Activated B cell treated with CpG ODN at 0.5 μM for 24 hours (primary cell): Measurements from ENCODE around the gene DERL3. TPM values are rescaled to one million over a fixed set of nuclear protein-coding genes. Genes with fewer than 3 reads are reported as not detected.
A peak's percentile ranks its signal among the peaks of the same experiment; 100 is the strongest.

Experiments
- ATAC-seq: fragments of 200-7000 bp; cut with Tn5 transposase; one replicate; pipeline ENCODE4 v1.10.0; 2021; ENCODE audit warnings: low read depth, mild to moderate bottlenecking, moderate library complexity
- CTCF ChIA-PET: fragments of 350-600 bp; sonication (Branson Sonifier 250); formaldehyde crosslinking; loops from one replicate; lab custom pipeline; 2021; ENCODE audit warnings: antibody characterized with exemption; lab: Charles Lee
- POLR2A ChIA-PET: fragments of 350-600 bp; sonication (Branson Sonifier 250); formaldehyde crosslinking; loops from one replicate; lab custom pipeline; 2021; ENCODE audit warnings: antibody characterized with exemption; lab: Charles Lee
- DNase-seq: peaks from one replicate; pipeline ENCODE4 v3.0.0; 2022
- H3K27ac Mint-ChIP-seq: one replicate; pipeline ENCODE4 v1.8.0; 2020; ENCODE audit warnings: mixed read lengths
- H3K27me3 Mint-ChIP-seq: one replicate; pipeline ENCODE4 v1.8.0; 2021; ENCODE audit warnings: mixed read lengths
- H3K36me3 Mint-ChIP-seq: one replicate; pipeline ENCODE4 v1.8.0; 2021; ENCODE audit warnings: low read depth, mixed read lengths
- H3K4me1 Mint-ChIP-seq: one replicate; pipeline ENCODE4 v1.8.0; 2021; ENCODE audit warnings: mixed read lengths
- H3K4me3 Mint-ChIP-seq: one replicate; pipeline ENCODE4 v1.8.0; 2020; ENCODE audit warnings: mild to moderate bottlenecking, mixed read lengths
- H3K9me3 Mint-ChIP-seq: one replicate; pipeline ENCODE4 v1.8.0; 2020; ENCODE audit warnings: mixed read lengths
- CTCF ChIP-seq: fragments of 200-600 bp; IDR thresholded peaks from one replicate; pipeline ENCODE4 v1.8.0; 2022; ENCODE audit warnings: antibody characterized with exemption, mild to moderate bottlenecking
- intact Hi-C: fragments of 100-400 bp; cut with micrococcal nuclease; formaldehyde crosslinking; loops from one replicate; pipeline ENCODE4 v1.15.1; 2024
- total RNA-seq: library from RNA; stranded (reverse); gene quantifications from 2 replicates; pipeline ENCODE4 v1.2.3, GENCODE V29; 2022

DERL3 gene
- total RNA-seq, 1 donor from 2014 or later = 18.3 TPM

- Mint-ChIP-seq H3K4me1 (peaks cover 92% of the 10 kb centered on the region), H3K4me3 (peak overlapping the region; percentile 75), H3K9me3 (no peaks in the 10 kb centered on the region), H3K27ac (peak overlapping the region; percentile 97), H3K27me3 (no peaks in the 10 kb centered on the region), H3K36me3 (peaks cover 75% of the 10 kb centered on the region)
- no peak for TF ChIP-seq CTCF
- DNase-seq (no peak), ATAC-seq (no peak)
- intact Hi-C loops = no loop called here
- CTCF ChIA-PET = no interaction called here
- POLR2A ChIA-PET = interaction anchor here (0.8 to 5.0 kb wide), 6 partner anchors 34 to 54 kb away, joined by 4 to 46 read pairs (median 7); partner anchors contain the start of genes DERL3, SLC2A11 and ZNF70
Observed at GRCh38 chr22:23803001-23803819, 35.6 kb downstream of the DERL3 start.

DNA sequence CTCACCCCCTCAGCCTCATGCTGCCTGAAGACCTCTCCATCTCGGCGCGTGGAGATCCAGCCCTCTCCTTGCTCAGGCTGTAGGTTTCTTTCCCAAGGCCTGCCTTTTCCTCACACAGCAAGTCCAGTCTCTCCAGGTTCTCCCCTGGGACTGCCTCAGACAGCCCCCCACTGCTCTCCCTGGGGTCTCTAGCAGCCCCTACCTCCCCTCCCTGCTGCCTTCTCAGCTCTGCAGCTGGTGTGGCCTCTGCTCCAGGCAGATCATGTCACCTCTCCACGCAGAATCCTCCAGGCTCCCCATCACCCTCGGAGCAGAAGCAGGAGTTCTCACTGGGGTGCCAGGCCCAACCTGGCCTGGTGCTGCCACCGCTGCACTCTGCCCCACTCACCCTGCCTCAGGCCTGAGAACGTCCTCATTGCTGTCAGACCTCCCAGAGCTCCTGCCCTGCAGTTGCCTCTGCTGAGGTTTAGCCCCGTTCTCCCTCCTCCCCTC is 36.9 kb downstream of the DERL3 start:
- Mint-ChIP-seq H3K27ac (peak overlapping the region; percentile 97), H3K4me3 (peak overlapping the region; percentile 75), H3K36me3 (peaks cover 75% of the 10 kb centered on the region), H3K4me1 (peaks cover 92% of the 10 kb centered on the region), H3K27me3 (no peaks in the 10 kb centered on the region), H3K9me3 (no peaks in the 10 kb centered on the region)
- CTCF ChIA-PET = interaction anchor here (1.1 kb wide), 1 partner anchor 47 kb away, joined by 4 read pairs; no protein-coding TSS in a partner anchor
- intact Hi-C loops = loop anchor here (2.0 kb wide), 1 partner anchor 29 kb away; the partner anchor contains the start of gene MMP11
- no peak for TF ChIP-seq CTCF
- no peak for DNase-seq
- POLR2A ChIA-PET = interaction anchor here (0.6 to 5.0 kb wide), 8 partner anchors 31 to 92 kb away, joined by 3 to 46 read pairs (median 4); partner anchors contain the start of genes DERL3, MIF and ZNF70
- ATAC-seq = no peak

GRCh38 chr22:23801238-23801821 is 37.5 kb downstream of the DERL3 start:
- CTCF ChIA-PET = interaction anchor here (1.1 kb wide), 1 partner anchor 48 kb away, joined by 4 read pairs; no protein-coding TSS in a partner anchor
- no peak for TF ChIP-seq CTCF
- DNase-seq (peak; percentile 54), ATAC-seq (peak; percentile 3)
- H3K4me1 Mint-ChIP-seq = peaks cover 86% of the 10 kb centered on the region
- H3K27me3 Mint-ChIP-seq = no peaks in the 10 kb centered on the region
- peaks cover 76% of the 10 kb centered on the region for H3K36me3 Mint-ChIP-seq
- intact Hi-C loops = loop anchor here (2.0 kb wide), 1 partner anchor 29 kb away; the partner anchor contains the start of gene MMP11
- H3K9me3 Mint-ChIP-seq = no peaks in the 10 kb centered on the region
- POLR2A ChIA-PET = interaction anchor here (0.6 to 5.0 kb wide), 13 partner anchors 12 to 92 kb away, joined by 3 to 46 read pairs (median 4); partner anchors contain the start of genes CHCHD10, DERL3, MIF and SLC2A11
- peak overlapping the region; percentile 97 for H3K27ac Mint-ChIP-seq
- peak overlapping the region; percentile 49 for H3K4me3 Mint-ChIP-seq

DNA sequence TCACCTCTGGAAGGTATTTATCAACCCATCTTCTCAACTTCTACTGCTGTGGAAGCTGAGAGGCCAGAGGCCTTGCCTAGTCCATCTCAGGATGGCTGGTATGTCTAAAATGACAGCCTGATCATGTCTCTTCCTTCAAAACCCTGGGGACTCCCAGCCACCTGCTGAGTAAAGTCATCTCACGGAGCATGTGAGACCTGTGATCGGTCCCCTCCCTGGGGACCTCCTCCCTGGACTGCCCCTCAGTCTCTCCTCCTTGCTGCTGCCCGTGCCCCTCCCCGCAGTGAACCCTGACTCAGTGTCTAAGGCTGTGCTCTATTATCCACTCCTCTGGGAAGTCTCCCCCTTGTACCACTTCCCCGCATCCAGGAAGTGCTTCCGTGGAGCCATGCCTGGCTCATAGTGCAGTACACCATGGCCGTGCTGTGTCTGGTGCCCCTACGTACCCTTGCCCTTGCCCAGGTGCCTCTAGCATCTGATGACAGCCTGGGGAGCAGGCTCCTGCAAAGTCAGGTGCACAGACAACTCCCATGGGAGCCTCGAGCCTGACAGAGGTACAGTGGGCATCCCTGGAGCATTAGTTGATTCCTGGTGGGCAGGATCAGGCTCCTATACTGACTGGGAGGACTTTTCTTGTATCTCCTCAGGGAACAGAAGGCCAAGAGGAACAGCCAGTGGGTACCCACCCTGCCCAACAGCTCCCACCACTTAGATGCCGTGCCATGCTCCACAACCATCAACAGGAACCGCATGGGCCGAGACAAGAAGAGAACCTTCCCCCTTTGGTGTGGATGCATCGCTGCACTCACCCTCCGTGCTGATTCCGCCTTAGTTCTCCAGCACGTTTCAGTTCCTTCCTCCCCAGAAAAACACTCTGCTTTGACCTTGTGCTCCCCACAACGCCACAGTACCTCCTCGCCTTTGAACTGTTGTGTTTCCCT is 38.2 kb downstream of the DERL3 start:
- H3K36me3 Mint-ChIP-seq = peaks cover 74% of the 10 kb centered on the region
- intact Hi-C loops = loop anchor here (1.0 to 2.0 kb wide), 5 partner anchors 13 to 94 kb away; partner anchors contain the start of genes DERL3, MIF and MMP11
- H3K9me3 Mint-ChIP-seq = no peaks in the 10 kb centered on the region
- peak overlapping the region; percentile 97 for H3K27ac Mint-ChIP-seq
- POLR2A ChIA-PET = interaction anchor here (0.6 to 5.0 kb wide), 19 partner anchors 11 to 1689 kb away, joined by 3 to 46 read pairs (median 4); partner anchors contain the start of genes CHCHD10, DERL3, MIF and MMP11
- ATAC-seq (peak; percentile 77), DNase-seq (peak; percentile 68)
- TF ChIP-seq CTCF = no peak
- H3K4me3 Mint-ChIP-seq = peak overlapping the region; percentile 49
- CTCF ChIA-PET = no interaction called here
- no peaks in the 10 kb centered on the region for H3K27me3 Mint-ChIP-seq
- H3K4me1 Mint-ChIP-seq = peaks cover 78% of the 10 kb centered on the region
